ENCODE results near the gene EFNA3.

DNA sequence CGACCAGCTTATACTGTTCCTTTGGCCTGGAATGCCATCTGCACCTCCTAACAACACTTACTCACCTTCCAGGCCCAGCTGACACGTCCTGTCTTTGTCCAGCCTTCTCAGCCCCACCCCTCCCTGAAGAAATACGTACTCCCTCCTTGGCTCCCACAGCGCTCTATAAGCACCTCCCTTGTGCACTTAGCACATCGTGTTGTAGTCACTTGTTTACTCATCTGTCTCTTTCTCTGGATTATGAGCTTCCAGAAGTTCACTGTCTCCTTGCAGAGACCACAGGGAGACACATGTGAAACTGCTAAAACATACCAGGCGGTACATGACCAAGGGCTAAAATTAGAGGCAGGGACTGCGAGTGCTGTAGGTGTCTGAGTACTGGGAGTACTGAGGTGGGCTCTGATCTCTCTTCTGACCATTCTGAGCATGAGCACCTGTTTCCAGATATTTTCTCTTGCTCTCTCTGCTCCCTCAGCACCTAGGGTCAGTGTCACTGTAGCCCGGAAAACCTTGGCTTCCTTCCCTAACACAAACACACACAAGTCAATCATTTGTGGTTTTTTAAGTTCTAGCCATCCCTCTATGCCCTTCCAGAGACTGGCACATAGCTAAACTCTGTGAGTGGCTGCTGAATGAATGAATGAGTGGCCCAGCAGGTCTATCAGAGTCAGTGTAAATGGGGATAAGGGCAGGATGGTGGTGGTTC lies 39.9 kb upstream of the EFNA3 start:
- TF ChIP-seq, protein P1, sequence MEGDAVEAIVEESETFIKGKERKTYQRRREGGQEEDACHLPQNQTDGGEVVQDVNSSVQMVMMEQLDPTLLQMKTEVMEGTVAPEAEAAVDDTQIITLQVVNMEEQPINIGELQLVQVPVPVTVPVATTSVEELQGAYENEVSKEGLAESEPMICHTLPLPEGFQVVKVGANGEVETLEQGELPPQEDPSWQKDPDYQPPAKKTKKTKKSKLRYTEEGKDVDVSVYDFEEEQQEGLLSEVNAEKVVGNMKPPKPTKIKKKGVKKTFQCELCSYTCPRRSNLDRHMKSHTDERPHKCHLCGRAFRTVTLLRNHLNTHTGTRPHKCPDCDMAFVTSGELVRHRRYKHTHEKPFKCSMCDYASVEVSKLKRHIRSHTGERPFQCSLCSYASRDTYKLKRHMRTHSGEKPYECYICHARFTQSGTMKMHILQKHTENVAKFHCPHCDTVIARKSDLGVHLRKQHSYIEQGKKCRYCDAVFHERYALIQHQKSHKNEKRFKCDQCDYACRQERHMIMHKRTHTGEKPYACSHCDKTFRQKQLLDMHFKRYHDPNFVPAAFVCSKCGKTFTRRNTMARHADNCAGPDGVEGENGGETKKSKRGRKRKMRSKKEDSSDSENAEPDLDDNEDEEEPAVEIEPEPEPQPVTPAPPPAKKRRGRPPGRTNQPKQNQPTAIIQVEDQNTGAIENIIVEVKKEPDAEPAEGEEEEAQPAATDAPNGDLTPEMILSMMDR (IDR thresholded peaks at IDR 0.05): no peak
- TF ChIP-seq POLR2A (IDR thresholded peaks at IDR 0.05): no peak

All from heart left ventricle (tissue), 13 donors.